ENCODE results near the gene ELOA. TPM values are rescaled to one million over a fixed set of nuclear protein-coding genes. Genes with fewer than 3 reads are reported as not detected.

Gene ELOA
- total and polyA plus RNA-seq, 9 of the 15 experiments (the other 6 are each of a cell fraction or from before 2014, with no cell fraction given), result 31.9 to 98.6 (median 61.3) TPM

DNA sequence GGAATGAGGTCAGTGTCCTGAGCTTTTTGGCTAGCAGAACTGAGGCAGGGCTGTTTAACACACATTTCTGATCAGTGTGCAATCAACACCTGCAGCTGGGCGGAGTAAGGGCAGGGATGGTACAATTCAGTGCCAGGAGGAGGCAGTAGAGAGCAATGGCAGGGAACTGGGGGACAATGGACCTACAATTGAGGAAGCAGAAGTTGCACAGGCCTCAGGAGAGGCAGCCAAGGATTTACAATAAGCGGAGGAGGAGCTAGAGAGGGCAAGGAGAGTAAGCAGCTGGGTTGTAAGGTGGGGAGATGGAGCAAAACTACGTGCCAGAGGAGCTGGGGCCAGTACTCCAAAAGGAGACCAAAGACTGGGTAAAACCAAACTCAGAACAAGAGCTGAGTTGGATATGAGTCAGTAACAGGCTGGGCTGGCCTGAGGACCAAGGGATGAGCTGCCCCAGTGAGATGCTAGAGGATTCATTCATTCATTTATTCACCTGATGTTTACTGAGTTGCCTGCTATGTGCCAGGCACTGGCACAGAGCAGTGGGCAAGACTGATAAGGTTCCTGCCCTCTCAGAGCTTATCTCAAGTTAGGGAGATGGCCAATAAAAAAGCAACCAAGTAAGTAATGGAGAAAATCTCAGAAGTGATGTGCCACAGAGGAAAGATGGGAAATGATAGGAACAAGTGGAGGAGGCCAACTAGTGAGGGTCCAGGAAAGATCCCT is 67.7 kb downstream of the ELOA start (continued):
- TF ChIP-seq, protein P1, sequence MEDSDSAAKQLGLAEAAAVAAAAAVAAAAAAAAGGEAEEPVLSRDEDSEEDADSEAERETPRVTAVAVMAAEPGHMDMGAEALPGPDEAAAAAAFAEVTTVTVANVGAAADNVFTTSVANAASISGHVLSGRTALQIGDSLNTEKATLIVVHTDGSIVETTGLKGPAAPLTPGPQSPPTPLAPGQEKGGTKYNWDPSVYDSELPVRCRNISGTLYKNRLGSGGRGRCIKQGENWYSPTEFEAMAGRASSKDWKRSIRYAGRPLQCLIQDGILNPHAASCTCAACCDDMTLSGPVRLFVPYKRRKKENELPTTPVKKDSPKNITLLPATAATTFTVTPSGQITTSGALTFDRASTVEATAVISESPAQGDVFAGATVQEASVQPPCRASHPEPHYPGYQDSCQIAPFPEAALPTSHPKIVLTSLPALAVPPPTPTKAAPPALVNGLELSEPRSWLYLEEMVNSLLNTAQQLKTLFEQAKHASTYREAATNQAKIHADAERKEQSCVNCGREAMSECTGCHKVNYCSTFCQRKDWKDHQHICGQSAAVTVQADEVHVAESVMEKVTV (CRISPR knock-in tag; IDR thresholded peaks at IDR 0.05), result peak; percentile 64
- 0 out of 4 replicates have a peak, but pooled peaks of 1 of the 2 experiments have one; percentile 27 for TF ChIP-seq MAZ (CRISPR knock-in tag; conservative IDR thresholded peaks at IDR 0.05 in 1 of 2, IDR thresholded peaks at IDR 0.05 in 1 of 2)
- TF ChIP-seq ZNF232 (CRISPR knock-in tag; IDR thresholded peaks at IDR 0.05), result no peak
- no peak for TF ChIP-seq PRPF4 (IDR thresholded peaks at IDR 0.05; ENCODE audit: insufficient read depth, low read depth, low read length, poor library complexity, severe bottlenecking)
- peak in 1 of 2 experiments; percentile 60; a peak in 1 of 4 replicates for TF ChIP-seq RCOR1 (IDR thresholded peaks at IDR 0.05; ENCODE audit: borderline replicate concordance in 1 of 2, low read depth in 2 of 2, low read length in 2 of 2)
- TF ChIP-seq, protein P2, sequence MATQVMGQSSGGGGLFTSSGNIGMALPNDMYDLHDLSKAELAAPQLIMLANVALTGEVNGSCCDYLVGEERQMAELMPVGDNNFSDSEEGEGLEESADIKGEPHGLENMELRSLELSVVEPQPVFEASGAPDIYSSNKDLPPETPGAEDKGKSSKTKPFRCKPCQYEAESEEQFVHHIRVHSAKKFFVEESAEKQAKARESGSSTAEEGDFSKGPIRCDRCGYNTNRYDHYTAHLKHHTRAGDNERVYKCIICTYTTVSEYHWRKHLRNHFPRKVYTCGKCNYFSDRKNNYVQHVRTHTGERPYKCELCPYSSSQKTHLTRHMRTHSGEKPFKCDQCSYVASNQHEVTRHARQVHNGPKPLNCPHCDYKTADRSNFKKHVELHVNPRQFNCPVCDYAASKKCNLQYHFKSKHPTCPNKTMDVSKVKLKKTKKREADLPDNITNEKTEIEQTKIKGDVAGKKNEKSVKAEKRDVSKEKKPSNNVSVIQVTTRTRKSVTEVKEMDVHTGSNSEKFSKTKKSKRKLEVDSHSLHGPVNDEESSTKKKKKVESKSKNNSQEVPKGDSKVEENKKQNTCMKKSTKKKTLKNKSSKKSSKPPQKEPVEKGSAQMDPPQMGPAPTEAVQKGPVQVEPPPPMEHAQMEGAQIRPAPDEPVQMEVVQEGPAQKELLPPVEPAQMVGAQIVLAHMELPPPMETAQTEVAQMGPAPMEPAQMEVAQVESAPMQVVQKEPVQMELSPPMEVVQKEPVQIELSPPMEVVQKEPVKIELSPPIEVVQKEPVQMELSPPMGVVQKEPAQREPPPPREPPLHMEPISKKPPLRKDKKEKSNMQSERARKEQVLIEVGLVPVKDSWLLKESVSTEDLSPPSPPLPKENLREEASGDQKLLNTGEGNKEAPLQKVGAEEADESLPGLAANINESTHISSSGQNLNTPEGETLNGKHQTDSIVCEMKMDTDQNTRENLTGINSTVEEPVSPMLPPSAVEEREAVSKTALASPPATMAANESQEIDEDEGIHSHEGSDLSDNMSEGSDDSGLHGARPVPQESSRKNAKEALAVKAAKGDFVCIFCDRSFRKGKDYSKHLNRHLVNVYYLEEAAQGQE (IDR thresholded peaks at IDR 0.05; ENCODE audit: borderline replicate concordance), result peak; percentile 83
- TF ChIP-seq, protein P2 (CRISPR knock-in tag; IDR thresholded peaks at IDR 0.05; ENCODE audit: low read depth), result no peak
- TF ChIP-seq NFE2 (IDR thresholded peaks at IDR 0.05; ENCODE audit: low read depth), result no peak
- no peak for TF ChIP-seq TEAD1 (CRISPR knock-in tag; IDR thresholded peaks at IDR 0.05)
- TF ChIP-seq, protein P3, sequence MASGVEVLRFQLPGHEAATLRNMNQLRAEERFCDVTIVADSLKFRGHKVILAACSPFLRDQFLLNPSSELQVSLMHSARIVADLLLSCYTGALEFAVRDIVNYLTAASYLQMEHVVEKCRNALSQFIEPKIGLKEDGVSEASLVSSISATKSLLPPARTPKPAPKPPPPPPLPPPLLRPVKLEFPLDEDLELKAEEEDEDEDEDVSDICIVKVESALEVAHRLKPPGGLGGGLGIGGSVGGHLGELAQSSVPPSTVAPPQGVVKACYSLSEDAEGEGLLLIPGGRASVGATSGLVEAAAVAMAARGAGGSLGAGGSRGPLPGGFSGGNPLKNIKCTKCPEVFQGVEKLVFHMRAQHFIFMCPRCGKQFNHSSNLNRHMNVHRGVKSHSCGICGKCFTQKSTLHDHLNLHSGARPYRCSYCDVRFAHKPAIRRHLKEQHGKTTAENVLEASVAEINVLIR (CRISPR knock-in tag; IDR thresholded peaks at IDR 0.05), result no peak
- no peak for TF ChIP-seq ZNF696 (CRISPR knock-in tag; conservative IDR thresholded peaks at IDR 0.05)
- peak; percentile 61; the same call in 1 of the 2 replicates for TF ChIP-seq CREM (IDR thresholded peaks at IDR 0.05; ENCODE audit: low read depth)
- TF ChIP-seq SMC3 (conservative IDR thresholded peaks at IDR 0.05; ENCODE audit: insufficient read depth, low read depth, low read length), result peak; percentile 84
- TF ChIP-seq, protein P4, sequence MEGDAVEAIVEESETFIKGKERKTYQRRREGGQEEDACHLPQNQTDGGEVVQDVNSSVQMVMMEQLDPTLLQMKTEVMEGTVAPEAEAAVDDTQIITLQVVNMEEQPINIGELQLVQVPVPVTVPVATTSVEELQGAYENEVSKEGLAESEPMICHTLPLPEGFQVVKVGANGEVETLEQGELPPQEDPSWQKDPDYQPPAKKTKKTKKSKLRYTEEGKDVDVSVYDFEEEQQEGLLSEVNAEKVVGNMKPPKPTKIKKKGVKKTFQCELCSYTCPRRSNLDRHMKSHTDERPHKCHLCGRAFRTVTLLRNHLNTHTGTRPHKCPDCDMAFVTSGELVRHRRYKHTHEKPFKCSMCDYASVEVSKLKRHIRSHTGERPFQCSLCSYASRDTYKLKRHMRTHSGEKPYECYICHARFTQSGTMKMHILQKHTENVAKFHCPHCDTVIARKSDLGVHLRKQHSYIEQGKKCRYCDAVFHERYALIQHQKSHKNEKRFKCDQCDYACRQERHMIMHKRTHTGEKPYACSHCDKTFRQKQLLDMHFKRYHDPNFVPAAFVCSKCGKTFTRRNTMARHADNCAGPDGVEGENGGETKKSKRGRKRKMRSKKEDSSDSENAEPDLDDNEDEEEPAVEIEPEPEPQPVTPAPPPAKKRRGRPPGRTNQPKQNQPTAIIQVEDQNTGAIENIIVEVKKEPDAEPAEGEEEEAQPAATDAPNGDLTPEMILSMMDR (IDR thresholded peaks at IDR 0.05 in 2 of 3, conservative IDR thresholded peaks at IDR 0.05 in 1 of 3; ENCODE audit: insufficient read depth in 2 of 3, low read depth in 1 of 3, low read length in 3 of 3), result peak; percentile 94 to 97 (median 95)

Measured in K562 (cell line).